Lung (tissue), 12 donors: Measurements from ENCODE around the gene OR9Q1. TPM values are rescaled to one million over a fixed set of nuclear protein-coding genes. Genes with fewer than 3 reads are reported as not detected.

Experiments used
- ATAC-seq: fragments of 200-7000 bp; cut with Tn5 transposase; one replicate; pipeline ENCODE4 v1.9.1; 2020; ENCODE audit warnings: moderate number of reproducible peaks; ENCODE audit not compliant: insufficient read depth, low FRiP score
- DNase-seq, 3 donors: peaks; one replicate each; pipeline ENCODE4 v3.0.0-alpha.2; 2013 to 2017
- H3K27ac ChIP-seq, 2 donors: one replicate each; pipeline ENCODE4 v1.5.1; 2013; ENCODE audit warnings: mild to moderate bottlenecking in 2 of 2, moderate library complexity in 2 of 2, control low read depth in 1 of 2, inconsistent platforms in 1 of 2, low read depth in 1 of 2, low read length in 1 of 2
- H3K27me3 ChIP-seq, 3 donors: one replicate each; pipeline ENCODE4 v1.5.1; 2013; ENCODE audit warnings: low read length in 2 of 3; ENCODE audit not compliant: control insufficient read depth in 3 of 3, insufficient read depth in 3 of 3
- H3K36me3 ChIP-seq, 4 donors: one replicate each; pipeline ENCODE4 v1.5.1; 2013; ENCODE audit warnings: low read length in 4 of 4, mild to moderate bottlenecking in 1 of 4, moderate library complexity in 1 of 4; ENCODE audit not compliant: control insufficient read depth in 4 of 4, insufficient read depth in 4 of 4
- H3K4me1 ChIP-seq, 5 donors: one replicate each; pipeline ENCODE4 v1.5.1; 2013; ENCODE audit warnings: low read length in 5 of 5, mild to moderate bottlenecking in 2 of 5, moderate library complexity in 1 of 5; ENCODE audit not compliant: control insufficient read depth in 5 of 5, insufficient read depth in 5 of 5
- H3K4me3 ChIP-seq: one replicate; pipeline ENCODE4 v1.5.1; 2013; ENCODE audit warnings: mild to moderate bottlenecking, control low read depth, moderate library complexity
- H3K9ac ChIP-seq, 2 donors: one replicate each; pipeline ENCODE4 v1.5.1; 2013; ENCODE audit warnings: low read length in 2 of 2, control low read depth in 1 of 2; ENCODE audit not compliant: insufficient read depth in 1 of 2
- H3K9me3 ChIP-seq, 4 donors: one replicate each; pipeline ENCODE4 v1.5.1; 2013; ENCODE audit warnings: low read length in 3 of 4, mild to moderate bottlenecking in 1 of 4, moderate library complexity in 1 of 4; ENCODE audit not compliant: control insufficient read depth in 4 of 4, insufficient read depth in 3 of 4
- WGBS, 2 donors: extraction: QIAGEN DNeasy Blood & Tissue Kit; methylation state at CpG; one replicate each; pipeline ENCODE4 v1.1.7; 2013; 5-methylcytosine and 5-hydroxymethylcytosine counted together
- polyA plus RNA-seq, 2 donors: library from polyadenylated mRNA; stranded (reverse); fragments of 200-250 nt; gene quantifications; one replicate each; pipeline ENCODE4 v1.2.1, GENCODE V29; 2013
- total RNA-seq, 2 donors: library from RNA; depleted of rRNA in 1 of 2; stranded (reverse); fragments of >200 nt in 1 of 2; gene quantifications; one replicate each; pipeline ENCODE4 v1.2.1, GENCODE V29; 2014 to 2021
- TF ChIP-seq, protein P1 (sequence below): IDR thresholded peaks from 2 replicates; pipeline ENCODE4 v1.5.1; 2012; ENCODE audit warnings: mild to moderate bottlenecking; ENCODE audit errors: control extremely low read depth, extremely low read depth
- donor health status: control.
- donor health status: control.
- donor health status: Bipolar disorder and iron deficiency.
- donor health status: healthy.
- donor health status: DM: yes; HTN: yes; CAD: no.

OR9Q1 gene
- total and polyA plus RNA-seq, 4 donors = 0.14 TPM; not detected in 3

DNA sequence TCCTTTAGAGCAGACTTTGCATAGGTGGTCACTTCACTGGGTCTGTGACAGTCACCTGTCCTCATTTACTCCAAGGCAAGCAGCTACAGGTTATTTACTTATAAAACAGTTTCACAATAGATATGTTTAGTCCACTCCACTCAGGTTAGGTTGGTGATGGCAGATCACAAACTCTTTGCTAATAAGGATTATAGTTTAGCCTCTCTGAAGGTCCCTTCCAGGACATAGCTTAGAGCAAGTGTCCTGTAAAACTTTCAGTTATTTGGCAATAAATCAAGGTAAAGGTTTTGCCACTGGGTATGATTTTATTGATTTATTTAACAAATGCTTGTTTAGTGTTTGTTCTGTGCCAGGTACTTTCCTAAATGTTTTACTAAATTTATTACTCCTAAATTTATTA is 15.9 kb downstream of the OR9Q1 start:
- no peak overlapping the region for H3K27ac ChIP-seq
- no peak for DNase-seq
- no peak overlapping the region for H3K4me3 ChIP-seq
- no peaks in the 10 kb centered on the region for H3K4me1 ChIP-seq
- H3K27me3 ChIP-seq = no peaks in the 10 kb centered on the region
- no peaks in the 10 kb centered on the region for H3K36me3 ChIP-seq
- TF ChIP-seq, protein P1, sequence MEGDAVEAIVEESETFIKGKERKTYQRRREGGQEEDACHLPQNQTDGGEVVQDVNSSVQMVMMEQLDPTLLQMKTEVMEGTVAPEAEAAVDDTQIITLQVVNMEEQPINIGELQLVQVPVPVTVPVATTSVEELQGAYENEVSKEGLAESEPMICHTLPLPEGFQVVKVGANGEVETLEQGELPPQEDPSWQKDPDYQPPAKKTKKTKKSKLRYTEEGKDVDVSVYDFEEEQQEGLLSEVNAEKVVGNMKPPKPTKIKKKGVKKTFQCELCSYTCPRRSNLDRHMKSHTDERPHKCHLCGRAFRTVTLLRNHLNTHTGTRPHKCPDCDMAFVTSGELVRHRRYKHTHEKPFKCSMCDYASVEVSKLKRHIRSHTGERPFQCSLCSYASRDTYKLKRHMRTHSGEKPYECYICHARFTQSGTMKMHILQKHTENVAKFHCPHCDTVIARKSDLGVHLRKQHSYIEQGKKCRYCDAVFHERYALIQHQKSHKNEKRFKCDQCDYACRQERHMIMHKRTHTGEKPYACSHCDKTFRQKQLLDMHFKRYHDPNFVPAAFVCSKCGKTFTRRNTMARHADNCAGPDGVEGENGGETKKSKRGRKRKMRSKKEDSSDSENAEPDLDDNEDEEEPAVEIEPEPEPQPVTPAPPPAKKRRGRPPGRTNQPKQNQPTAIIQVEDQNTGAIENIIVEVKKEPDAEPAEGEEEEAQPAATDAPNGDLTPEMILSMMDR = no peak
- peaks cover 0 to 9% (median 1%) of the 10 kb centered on the region in 4 donors for H3K9me3 ChIP-seq
- no peak overlapping the region for H3K9ac ChIP-seq
- ATAC-seq = no peak

DNA sequence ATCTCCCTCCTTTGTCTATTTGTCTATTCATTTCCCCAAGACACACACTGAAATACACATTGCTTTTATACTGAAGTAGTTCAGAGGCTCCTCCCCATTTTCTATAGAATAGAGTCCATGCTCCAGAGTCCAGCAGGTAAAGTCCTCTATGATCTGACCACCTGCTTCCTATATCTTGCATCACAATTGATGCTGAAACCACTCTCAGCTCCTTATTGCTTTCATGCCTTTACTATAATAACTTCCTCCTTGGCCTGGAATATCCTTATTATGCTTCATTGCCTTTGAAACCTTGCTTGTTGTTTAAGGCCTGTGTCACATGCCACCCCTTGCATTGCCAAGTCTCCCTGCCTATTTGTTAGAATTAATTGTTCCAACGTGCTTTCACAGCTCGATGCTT is 19.7 kb downstream of the OR9Q1 start:
- WGBS, 2 donors = 71 to 84% methylated on average over 2 of the region's 2 CpGs
- H3K4me3 ChIP-seq = no peak overlapping the region
- no peaks in the 10 kb centered on the region for H3K27me3 ChIP-seq
- ATAC-seq (no peak), DNase-seq (no peak)
- TF ChIP-seq, protein P1 = no peak
- no peaks in the 10 kb centered on the region for H3K36me3 ChIP-seq
- no peak overlapping the region for H3K27ac ChIP-seq
- H3K4me1 ChIP-seq = no peaks in the 10 kb centered on the region
- no peak overlapping the region for H3K9ac ChIP-seq
- peaks cover 0 to 9% (median 0%) of the 10 kb centered on the region in 4 donors for H3K9me3 ChIP-seq

DNA sequence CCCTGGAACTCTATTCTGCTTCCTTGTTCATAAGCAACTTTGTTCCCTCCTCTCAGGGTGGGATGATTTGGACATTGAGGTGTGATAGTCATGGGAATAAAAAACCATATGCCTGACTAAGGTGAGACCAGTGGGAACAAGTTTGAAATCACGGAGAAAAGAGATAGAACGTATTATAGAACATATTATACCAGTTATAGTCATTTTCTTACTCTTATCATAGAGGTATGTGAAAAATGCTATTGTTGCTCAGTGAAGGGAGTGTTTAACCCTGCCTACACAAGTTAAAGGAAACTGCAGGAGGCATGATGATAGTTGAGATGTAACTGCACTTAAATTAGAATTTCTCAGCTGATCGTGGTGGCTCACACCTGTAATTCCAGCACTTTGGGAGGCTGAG is 22.6 kb downstream of the OR9Q1 start:
- DNase-seq (no peak), ATAC-seq (no peak)
- Histone ChIP-seq H3K36me3 (no peaks in the 10 kb centered on the region), H3K4me3 (no peak overlapping the region), H3K9me3 (peaks cover 0 to 5% (median 0%) of the 10 kb centered on the region in 4 donors), H3K27me3 (no peaks in the 10 kb centered on the region), H3K9ac (no peak overlapping the region), H3K4me1 (no peaks in the 10 kb centered on the region), H3K27ac (no peak overlapping the region)
- TF ChIP-seq, protein P1 = no peak
- WGBS, 2 donors = 67 to 85% methylated on average over 3 of the region's 3 CpGs

DNA sequence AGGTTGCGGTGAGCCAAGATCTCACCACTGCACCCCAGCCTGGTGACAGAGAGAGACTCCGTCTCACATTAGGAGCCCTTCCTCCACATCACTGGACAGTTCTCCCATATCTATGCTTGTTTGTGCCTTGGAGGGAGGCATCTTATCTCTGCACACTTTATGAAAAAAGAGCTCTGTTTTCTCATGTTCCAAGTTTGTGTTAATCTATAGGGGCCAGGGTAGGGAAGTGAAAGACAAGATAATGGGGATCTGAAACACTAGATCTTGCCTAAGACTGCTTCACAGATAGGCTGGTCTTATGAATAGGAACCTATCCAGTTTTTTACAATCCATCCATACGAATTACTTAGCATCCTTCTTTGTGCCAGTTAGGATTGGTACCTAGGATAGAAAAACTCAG is 24.1 kb downstream of the OR9Q1 start:
- 90 to 92% methylated on average over 3 of the region's 3 CpGs for WGBS, 2 donors

More for the DNA sequence above, 24.1 kb downstream of the OR9Q1 start:
- Histone ChIP-seq H3K4me1 (no peaks in the 10 kb centered on the region), H3K9me3 (peaks cover 0 to 1% (median 0%) of the 10 kb centered on the region in 4 donors), H3K27ac (no peak overlapping the region), H3K36me3 (no peaks in the 10 kb centered on the region), H3K4me3 (no peak overlapping the region), H3K9ac (no peak overlapping the region), H3K27me3 (no peaks in the 10 kb centered on the region)
- no peak for ATAC-seq
- DNase-seq = no peak
- TF ChIP-seq, protein P1 = no peak
